ENCODE data around the gene HCST. TPM values are rescaled to one million over a fixed set of nuclear protein-coding genes. Genes with fewer than 3 reads are reported as not detected.

Gene HCST
- total RNA-seq, 1 donor = 0.81 TPM

- DNase-seq (ENCODE audit: low read depth) = no peak
- no peak for TF ChIP-seq CTCF (IDR thresholded peaks at IDR 0.05; ENCODE audit: insufficient read depth, low read length)
- no peak overlapping the region for H3K4me3 ChIP-seq (ENCODE audit: low read depth, low read length)
Observed at GRCh38 chr19:35949131-35949530, 46.8 kb downstream of the HCST start.

Small RNA genes within 50 kb of the gene (small RNA-seq; reads per million reads assigned to genes)
- gene RN7SL402P = not detected

Other genes starting within 250 kb of the HCST start
- gene UPK1A, start 236.0 kb upstream of the HCST start, total RNA-seq (ENCODE audit: low replicate concordance) = not detected in 2 replicates
- gene ZBTB32, start 198.0 kb upstream of the HCST start, total RNA-seq (ENCODE audit: low replicate concordance) = not detected in 2 replicates
- 6.8 and 14.9 TPM in 2 replicates for gene KMT2B, start 184.5 kb upstream of the HCST start, total RNA-seq (ENCODE audit: low replicate concordance)
- gene IGFLR1, start 160.1 kb upstream of the HCST start, total RNA-seq (ENCODE audit: low replicate concordance) = 1.3 and 1.9 TPM in 2 replicates
- 5.8 and 7.1 TPM in 2 replicates for gene U2AF1L4, start 157.1 kb upstream of the HCST start, total RNA-seq (ENCODE audit: low replicate concordance)
- gene PSENEN, start 156.9 kb upstream of the HCST start, total RNA-seq (ENCODE audit: low replicate concordance) = 14.7 and 19.5 TPM in 2 replicates
- gene LIN37, start 154.0 kb upstream of the HCST start, total RNA-seq (ENCODE audit: low replicate concordance) = 5.4 and 15.3 TPM in 2 replicates
- 297 and 713 TPM in 2 replicates for gene HSPB6, start 145.5 kb upstream of the HCST start, total RNA-seq (ENCODE audit: low replicate concordance)
- gene PROSER3, start 144.4 kb upstream of the HCST start, total RNA-seq (ENCODE audit: low replicate concordance) = 4.5 and 10.8 TPM in 2 replicates
- gene ARHGAP33, start 127.0 kb upstream of the HCST start, total RNA-seq (ENCODE audit: low replicate concordance) = 5.3 and 7.4 TPM in 2 replicates
- not detected in 2 replicates for gene PRODH2, start 89.7 kb upstream of the HCST start, total RNA-seq (ENCODE audit: low replicate concordance)
- gene NPHS1, start 50.0 kb upstream of the HCST start, total RNA-seq (ENCODE audit: low replicate concordance) = not detected in 2 replicates
- gene KIRREL2, start 45.6 kb upstream of the HCST start, total RNA-seq (ENCODE audit: low replicate concordance) = 0.25 TPM in 1 of 2 replicates, not detected in the other
- gene APLP1, start 34.0 kb upstream of the HCST start, total RNA-seq (ENCODE audit: low replicate concordance) = 4.1 and 8.6 TPM in 2 replicates
- 2.5 and 3.7 TPM in 2 replicates for gene NFKBID, start 2.0 kb upstream of the HCST start, total RNA-seq (ENCODE audit: low replicate concordance)
- gene TYROBP, start 5.8 kb downstream of the HCST start, total RNA-seq (ENCODE audit: low replicate concordance) = not detected in 2 replicates
- 5.9 and 9.3 TPM in 2 replicates for gene LRFN3, start 33.8 kb downstream of the HCST start, total RNA-seq (ENCODE audit: low replicate concordance)
- 12.7 and 38.7 TPM in 2 replicates for gene SDHAF1, start 92.7 kb downstream of the HCST start, total RNA-seq (ENCODE audit: low replicate concordance)
- not detected in 2 replicates for gene SYNE4, start 106.3 kb downstream of the HCST start, total RNA-seq (ENCODE audit: low replicate concordance)
- 14.2 and 15.5 TPM in 2 replicates for gene ALKBH6, start 111.7 kb downstream of the HCST start, total RNA-seq (ENCODE audit: low replicate concordance)
- 7.4 and 20.1 TPM in 2 replicates for gene CLIP3, start 130.3 kb downstream of the HCST start, total RNA-seq (ENCODE audit: low replicate concordance)
- gene THAP8, start 151.8 kb downstream of the HCST start, total RNA-seq (ENCODE audit: low replicate concordance) = 2.5 and 4.1 TPM in 2 replicates
- gene WDR62, start 152.4 kb downstream of the HCST start, total RNA-seq (ENCODE audit: low replicate concordance) = 0.25 and 10.1 TPM in 2 replicates
- gene OVOL3, start 208.6 kb downstream of the HCST start, total RNA-seq (ENCODE audit: low replicate concordance) = not detected in 2 replicates
- 33.2 and 37.9 TPM in 2 replicates for gene POLR2I, start 212.3 kb downstream of the HCST start, total RNA-seq (ENCODE audit: low replicate concordance)
- gene TBCB, start 212.9 kb downstream of the HCST start, total RNA-seq (ENCODE audit: low replicate concordance) = 83.6 and 164 TPM in 2 replicates
- gene CAPNS1, start 237.5 kb downstream of the HCST start, total RNA-seq (ENCODE audit: low replicate concordance) = 55.1 and 398 TPM in 2 replicates
- 5.4 and 17.0 TPM in 2 replicates for gene COX7A1, start 249.9 kb downstream of the HCST start, total RNA-seq (ENCODE audit: low replicate concordance)